CD1c-positive myeloid dendritic cell (primary cell): ENCODE results near the gene ESRRB.

ENCODE experiments used
- DNase-seq: peaks from one replicate; pipeline ENCODE4 v3.0.0-alpha.2; 2016; ENCODE audit errors: extremely low spot score

ESRRB gene

GRCh38 chr14:76352639-76353281 lies 23.2 kb upstream of the ESRRB start:
- DNase-seq, result peak; percentile 61

- no peak for DNase-seq
Observed at GRCh38 chr14:76354310-76354709, 21.6 kb upstream of the ESRRB start.

- DNase-seq, result no peak
Observed at GRCh38 chr14:76355771-76356170, 20.2 kb upstream of the ESRRB start.

GRCh38 chr14:76371066-76371465 lies 4.9 kb upstream of the ESRRB start:
- DNase-seq, result no peak

GRCh38 chr14:76373456-76373855 lies 2.5 kb upstream of the ESRRB start:
- DNase-seq, result no peak

- no peak for DNase-seq
Observed at GRCh38 chr14:76375484-76375883, 453 bp upstream of the ESRRB start.

- DNase-seq, result no peak
Observed at GRCh38 chr14:76376409-76376877, 506 bp downstream of the ESRRB start.

GRCh38 chr14:76376878-76377734 lies 1.2 kb downstream of the ESRRB start:
- peak; percentile 5 for DNase-seq

- no peak for DNase-seq
Observed at GRCh38 chr14:76377735-76378074, 1.8 kb downstream of the ESRRB start.

GRCh38 chr14:76380991-76381390 lies 5.1 kb downstream of the ESRRB start:
- no peak for DNase-seq

- DNase-seq, result no peak
Observed at GRCh38 chr14:76381817-76382494, 6.0 kb downstream of the ESRRB start.

- DNase-seq, result no peak
Observed at GRCh38 chr14:76382495-76382832, 6.5 kb downstream of the ESRRB start.

- DNase-seq, result no peak
Observed at GRCh38 chr14:76385435-76385834, 9.5 kb downstream of the ESRRB start.

- peak; percentile 72 for DNase-seq
Observed at GRCh38 chr14:76386944-76387782, 11.2 kb downstream of the ESRRB start.

GRCh38 chr14:76389841-76390240 lies 13.9 kb downstream of the ESRRB start:
- no peak for DNase-seq

- no peak for DNase-seq
Observed at GRCh38 chr14:76390621-76391020, 14.7 kb downstream of the ESRRB start.

- DNase-seq, result no peak
Observed at GRCh38 chr14:76391981-76392690, 16.2 kb downstream of the ESRRB start.

- no peak for DNase-seq
Observed at GRCh38 chr14:76394569-76394968, 18.6 kb downstream of the ESRRB start.

- no peak for DNase-seq
Observed at GRCh38 chr14:76395161-76395560, 19.2 kb downstream of the ESRRB start.

- no peak for DNase-seq
Observed at GRCh38 chr14:76396714-76397187, 20.8 kb downstream of the ESRRB start.

GRCh38 chr14:76405627-76406026 lies 29.7 kb downstream of the ESRRB start:
- DNase-seq, result no peak
